T1000 (cell line): ENCODE results near the gene PLEKHG4B.
"Not testable (repeated sequence)": the region's sequence is repeated elsewhere in the genome, so short reads cannot be mapped to it uniquely, and the experiment has no call there.

ENCODE experiments used
- DNase-seq: peaks from one replicate; lab custom pipeline; 2025; ENCODE audit warnings: mixed read lengths; lab: John Stamatoyannopoulos, UW

PLEKHG4B gene

GRCh38 chr5:95241-95980, 3.4 kb downstream of the PLEKHG4B start:
- DNase-seq: no peak

GRCh38 chr5:96976-97660, 5.2 kb downstream of the PLEKHG4B start:
- DNase-seq: no peak

- DNase-seq: no peak
Measured at GRCh38 chr5:99815-100214, 7.8 kb downstream of the PLEKHG4B start.

DNA sequence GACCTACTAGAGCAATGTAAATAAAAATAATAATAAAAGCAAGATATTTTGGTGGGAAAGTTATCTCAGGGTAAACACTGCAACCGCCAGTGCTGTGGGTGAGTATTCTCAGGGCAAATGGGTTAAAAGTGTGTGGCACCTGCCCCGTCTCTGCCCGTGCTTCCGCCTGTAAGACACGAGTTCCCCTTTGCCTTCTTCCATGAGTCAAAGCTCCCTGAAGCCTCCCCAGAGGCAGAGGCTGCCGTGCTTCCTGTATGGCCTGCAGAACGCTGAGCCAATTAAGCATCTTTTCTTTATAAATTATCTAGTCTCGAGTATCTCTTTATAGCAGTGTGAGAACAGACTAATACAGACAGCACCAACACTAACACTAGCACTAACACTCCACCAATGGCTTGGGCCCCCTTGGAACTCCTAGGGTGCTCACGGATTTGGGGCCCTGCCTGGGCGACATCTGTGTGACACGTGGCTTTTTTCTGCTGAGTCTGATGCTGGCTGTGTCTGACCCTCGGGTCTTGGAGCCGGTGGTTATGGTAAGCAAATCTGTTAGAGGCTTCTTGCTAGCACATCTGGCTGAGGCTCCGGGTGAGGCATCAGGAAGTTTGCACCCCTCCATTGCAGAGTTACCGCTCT, 10.6 kb downstream of the PLEKHG4B start:
- DNase-seq: no peak

DNA sequence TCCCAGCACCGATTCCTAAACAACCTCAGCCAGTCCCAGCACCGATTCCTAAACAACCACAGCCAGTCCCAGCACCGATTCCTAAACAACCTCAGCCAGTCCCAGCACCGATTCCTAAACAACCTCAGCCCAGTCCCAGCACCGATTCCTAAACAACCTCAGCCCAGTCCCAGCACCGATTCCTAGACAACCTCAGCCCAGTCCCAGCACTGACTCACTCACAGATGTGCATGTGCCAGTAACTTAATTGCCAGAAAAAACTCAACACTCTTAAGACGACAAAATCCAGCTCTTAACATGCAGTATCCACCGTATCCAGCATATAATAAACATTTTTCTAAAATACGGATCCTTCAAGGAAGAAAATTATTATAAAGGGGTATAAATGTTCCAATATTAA, 12.1 kb downstream of the PLEKHG4B start:
- DNase-seq: not testable (repeated sequence)

DNA sequence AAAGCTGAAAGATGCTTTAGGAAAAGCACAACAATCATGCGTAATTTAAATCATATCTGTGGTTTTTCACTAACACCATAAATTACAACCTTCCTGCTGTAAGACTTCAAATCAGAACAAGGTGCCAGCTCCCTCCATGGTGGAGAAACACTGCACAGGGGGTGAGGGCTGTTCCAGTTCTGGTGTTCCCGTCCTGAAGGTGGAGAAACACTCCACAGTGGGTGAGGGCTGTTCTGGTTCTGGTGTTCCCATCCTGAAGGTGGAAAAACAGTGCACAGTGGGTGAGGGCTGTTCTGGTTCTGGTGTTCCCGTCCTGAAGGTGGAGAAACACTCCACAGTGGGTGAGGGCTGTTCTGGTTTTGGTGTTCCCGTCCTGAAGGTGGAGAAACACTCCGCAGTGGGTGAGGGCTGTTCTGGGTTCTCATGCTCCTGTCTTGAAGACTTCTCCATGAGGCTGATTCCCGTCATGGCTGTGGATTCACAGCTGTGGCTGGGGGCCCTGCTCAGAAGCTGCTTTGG, 12.9 kb downstream of the PLEKHG4B start:
- no peak for DNase-seq

DNA sequence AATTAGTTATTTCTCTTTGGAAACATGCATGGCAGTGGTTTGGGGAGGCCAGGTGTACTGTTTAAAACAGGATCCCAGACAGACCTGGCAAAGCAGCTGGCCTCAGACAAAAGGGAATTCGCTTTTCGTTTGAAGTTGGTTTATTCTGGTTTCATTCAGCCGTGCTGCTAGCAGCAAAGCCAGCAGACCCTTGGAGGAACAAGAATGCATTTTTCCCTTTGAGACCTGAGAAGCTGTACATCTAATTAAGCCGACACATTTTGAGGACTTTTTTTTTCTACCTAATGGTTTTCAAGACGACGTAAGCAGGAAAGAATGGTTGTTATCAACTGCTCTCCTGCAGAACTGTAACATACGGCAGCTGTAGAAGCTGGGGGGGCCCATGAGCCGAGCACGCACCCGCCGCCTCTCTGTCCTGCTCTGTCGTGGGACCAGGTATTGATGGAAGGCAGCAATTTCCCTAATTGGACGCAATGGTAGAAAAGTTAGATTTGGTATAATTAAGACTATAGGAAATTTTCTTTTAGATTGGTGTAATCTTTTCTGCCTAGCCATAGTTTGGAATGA, 13.6 kb downstream of the PLEKHG4B start:
- no peak for DNase-seq

- no peak for DNase-seq
Measured at GRCh38 chr5:106587-106986, 14.6 kb downstream of the PLEKHG4B start.

GRCh38 chr5:107526-107925, 15.6 kb downstream of the PLEKHG4B start:
- DNase-seq: no peak

- DNase-seq: no peak
Measured at GRCh38 chr5:109826-110225, 17.9 kb downstream of the PLEKHG4B start.

GRCh38 chr5:110270-110888, 18.4 kb downstream of the PLEKHG4B start:
- no peak for DNase-seq

DNA sequence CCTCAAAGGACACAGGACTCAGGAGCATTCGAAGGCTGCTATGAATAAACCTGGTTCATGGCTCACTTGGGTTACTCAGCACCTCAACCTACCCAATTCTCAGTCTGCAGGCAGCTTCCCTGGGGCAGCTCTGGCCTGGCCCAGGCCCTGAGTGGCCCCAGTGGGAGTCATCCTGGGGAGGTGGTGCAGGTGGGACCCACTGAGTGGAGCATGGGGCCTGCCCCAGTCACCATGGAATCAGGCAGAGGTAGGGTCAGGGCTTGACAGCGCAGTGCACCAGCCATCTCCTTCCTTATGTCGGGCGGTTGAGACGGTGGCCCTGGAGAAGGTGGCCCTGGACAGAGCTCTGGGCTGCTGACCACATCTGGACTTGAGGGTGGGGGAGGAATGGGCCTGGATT, 19.2 kb downstream of the PLEKHG4B start:
- no peak for DNase-seq

DNA sequence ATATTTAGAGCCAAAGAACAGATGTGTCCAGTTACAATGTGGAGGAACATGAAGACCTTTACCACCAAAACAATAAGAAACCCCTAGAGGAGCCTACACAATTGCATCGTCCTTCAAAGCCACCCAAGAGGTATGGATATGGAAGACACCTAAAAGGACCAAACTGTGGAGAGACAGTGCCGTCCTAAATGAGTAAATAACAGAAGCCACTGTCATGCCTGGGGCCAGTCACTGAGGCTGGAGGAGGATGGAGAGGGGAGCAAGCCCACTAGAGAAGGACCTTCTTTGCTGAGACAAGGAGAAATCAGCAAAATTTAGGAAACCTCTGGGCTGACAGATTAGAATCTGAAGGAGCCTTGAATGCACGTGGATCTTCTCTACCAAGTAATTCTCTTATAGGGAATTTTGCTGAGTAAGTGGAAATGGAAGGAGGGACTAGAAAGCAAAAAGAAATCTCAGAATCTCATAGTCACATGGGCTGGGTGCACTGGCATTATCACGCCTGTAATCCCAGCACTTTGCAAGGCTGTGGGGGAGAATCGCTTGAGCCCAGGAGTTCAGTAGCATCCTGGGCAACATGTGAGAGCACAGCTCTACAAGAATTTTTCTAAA, 27.6 kb downstream of the PLEKHG4B start:
- no peak for DNase-seq

DNA sequence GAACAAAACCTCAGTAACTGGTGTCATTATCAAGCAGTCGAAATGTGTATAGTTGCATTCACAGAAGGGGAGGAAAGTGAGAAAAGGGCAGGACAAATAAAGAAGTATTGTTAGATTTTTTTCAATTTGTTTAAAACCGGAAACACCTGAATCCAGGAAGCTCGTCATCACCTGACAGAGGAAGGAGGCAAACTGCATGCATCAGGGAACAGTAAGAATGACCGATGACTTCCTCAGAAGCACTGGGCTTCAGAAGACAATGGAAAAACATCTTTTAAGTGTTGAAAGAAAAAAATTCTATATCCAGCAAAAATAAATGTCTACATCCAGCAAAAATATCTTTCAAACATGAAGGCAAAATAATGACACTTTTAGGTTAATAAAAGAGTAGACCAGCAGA, 29.5 kb downstream of the PLEKHG4B start:
- DNase-seq: no peak

DNA sequence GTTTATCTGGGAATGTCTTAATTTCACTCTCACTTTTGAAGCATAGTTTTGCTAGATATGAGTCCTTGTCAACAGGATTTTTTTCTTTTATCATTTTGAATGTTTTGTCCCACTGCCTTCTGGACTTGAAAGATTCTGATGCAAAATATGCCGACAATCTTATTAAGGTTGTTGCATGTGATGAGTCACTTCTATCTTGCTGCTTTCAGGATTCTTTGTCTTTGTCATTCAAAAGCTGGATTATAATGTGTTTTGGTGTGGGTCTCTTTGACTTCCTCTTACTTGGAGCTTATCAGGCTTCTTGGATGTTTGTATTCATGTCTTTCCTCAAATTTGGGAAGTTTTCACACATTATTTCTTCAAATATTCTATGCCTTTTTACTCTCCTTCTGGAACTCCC, 33.8 kb downstream of the PLEKHG4B start:
- no peak for DNase-seq

- DNase-seq: no peak
Measured at GRCh38 chr5:126806-127205, 34.8 kb downstream of the PLEKHG4B start.

- no peak for DNase-seq
Measured at GRCh38 chr5:127886-128285, 35.9 kb downstream of the PLEKHG4B start.

GRCh38 chr5:128446-128845, 36.5 kb downstream of the PLEKHG4B start:
- DNase-seq: no peak

DNA sequence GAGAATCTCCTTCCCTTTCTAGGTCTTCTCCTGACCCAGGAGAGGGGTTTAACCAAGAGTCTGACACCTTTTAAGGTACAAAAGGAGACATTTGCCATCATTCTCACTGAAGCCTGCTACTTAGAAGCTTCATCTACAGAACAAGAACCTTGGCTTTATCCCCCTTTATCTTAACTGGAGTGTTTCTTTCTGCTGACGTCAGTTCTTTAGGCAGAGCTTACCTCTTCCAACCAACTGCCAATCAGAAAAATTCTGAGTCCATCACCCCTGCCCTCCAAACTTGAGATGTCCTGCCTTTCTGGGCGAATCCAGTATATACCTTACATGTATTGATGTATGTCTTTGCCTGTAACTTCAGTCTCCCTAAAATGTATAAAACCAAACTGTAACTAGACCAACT, 37.2 kb downstream of the PLEKHG4B start:
- DNase-seq: no peak

DNA sequence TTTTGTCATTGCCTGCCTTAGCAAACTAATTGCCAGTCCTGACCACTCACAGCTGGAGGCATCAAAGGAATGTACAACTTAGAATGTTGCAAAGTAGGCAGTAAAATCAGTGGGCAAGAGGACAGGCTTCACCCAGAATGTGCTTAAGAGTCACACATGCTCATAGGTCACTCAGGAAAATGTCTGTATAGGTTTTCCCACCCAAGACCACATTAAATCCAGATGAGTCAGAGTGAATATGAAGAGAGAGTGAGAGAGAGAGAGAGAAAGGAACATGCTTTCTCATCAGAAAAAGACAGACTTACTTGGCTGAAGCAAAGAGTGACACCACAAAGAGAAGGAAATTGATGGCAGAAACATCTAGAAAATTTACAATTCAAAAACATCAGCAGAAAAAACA, 37.9 kb downstream of the PLEKHG4B start:
- DNase-seq: no peak

DNA sequence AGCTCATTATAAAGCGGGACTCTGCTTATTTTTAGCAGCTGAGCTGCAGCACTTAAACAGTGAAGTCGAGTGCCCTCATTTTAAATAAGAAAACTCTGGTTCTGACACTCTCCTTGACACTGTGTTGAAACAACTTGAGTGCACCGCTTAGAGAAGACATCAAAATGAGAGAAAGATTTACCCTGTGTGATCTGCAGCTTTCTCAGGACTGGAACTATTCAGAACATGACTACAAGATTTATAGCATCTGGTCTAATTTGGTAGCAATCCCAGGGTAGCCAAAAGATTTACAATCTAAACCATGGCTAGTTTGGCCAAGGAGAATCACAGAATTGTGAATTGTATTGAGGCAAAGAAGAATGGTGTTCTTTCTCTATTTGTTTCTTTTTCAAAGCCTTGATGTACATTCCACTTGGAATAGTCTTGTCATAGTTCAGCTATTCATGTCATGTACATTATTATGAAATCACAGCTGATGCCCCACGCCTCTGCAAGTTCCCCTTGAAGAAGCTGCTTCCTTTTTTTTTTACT, 38.7 kb downstream of the PLEKHG4B start:
- DNase-seq: no peak

- DNase-seq: no peak
Measured at GRCh38 chr5:136901-137300, 44.9 kb downstream of the PLEKHG4B start.
